GM12874 (cell line): ENCODE results near the gene HPCAL4.

Experiments used
- TF ChIP-seq, protein P1 (sequence below): IDR thresholded peaks from 2 replicates; pipeline ENCODE4 v1.5.1; 2011; ENCODE audit warnings: low read depth, mild to moderate bottlenecking, control low read depth, low read length, moderate library complexity; ENCODE audit not compliant: insufficient read depth

The HPCAL4 gene

DNA sequence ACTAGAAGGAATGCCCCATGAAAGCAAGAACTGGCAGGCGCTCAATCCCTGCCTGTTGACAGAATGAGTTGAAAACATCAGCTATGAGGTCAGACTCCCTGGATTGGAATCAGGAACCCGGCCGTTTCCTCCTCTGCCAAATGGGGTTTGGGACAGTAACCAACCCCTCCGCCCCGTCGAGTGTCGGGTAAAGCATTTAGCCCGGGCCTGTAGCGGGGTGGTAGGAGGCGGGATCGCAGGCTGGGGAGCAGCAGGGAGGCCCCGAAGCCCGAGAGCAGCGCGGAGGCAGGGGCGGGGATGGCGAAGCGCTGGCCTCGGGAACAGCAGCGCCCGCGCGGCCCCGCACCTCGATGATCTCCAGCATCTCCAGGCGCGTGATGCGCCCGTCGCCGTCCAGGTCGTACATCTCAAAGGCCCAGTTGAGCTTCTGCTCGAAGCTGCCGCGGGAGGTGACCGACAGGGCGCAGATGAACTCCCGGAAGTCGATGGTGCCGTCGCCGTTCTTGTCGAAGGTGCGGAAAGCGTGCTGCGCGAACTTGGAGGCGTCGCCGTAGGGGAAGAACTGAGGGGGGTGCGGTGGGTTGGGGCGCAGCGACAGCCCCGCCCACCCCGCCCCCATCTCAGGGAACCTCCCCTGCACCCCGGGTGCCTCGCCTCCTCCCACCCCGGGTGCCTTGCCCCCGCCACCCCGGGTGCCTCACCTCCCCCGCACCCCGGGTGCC lies 7.5 kb downstream of the HPCAL4 start:
- TF ChIP-seq, protein P1, sequence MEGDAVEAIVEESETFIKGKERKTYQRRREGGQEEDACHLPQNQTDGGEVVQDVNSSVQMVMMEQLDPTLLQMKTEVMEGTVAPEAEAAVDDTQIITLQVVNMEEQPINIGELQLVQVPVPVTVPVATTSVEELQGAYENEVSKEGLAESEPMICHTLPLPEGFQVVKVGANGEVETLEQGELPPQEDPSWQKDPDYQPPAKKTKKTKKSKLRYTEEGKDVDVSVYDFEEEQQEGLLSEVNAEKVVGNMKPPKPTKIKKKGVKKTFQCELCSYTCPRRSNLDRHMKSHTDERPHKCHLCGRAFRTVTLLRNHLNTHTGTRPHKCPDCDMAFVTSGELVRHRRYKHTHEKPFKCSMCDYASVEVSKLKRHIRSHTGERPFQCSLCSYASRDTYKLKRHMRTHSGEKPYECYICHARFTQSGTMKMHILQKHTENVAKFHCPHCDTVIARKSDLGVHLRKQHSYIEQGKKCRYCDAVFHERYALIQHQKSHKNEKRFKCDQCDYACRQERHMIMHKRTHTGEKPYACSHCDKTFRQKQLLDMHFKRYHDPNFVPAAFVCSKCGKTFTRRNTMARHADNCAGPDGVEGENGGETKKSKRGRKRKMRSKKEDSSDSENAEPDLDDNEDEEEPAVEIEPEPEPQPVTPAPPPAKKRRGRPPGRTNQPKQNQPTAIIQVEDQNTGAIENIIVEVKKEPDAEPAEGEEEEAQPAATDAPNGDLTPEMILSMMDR, result no peak

DNA sequence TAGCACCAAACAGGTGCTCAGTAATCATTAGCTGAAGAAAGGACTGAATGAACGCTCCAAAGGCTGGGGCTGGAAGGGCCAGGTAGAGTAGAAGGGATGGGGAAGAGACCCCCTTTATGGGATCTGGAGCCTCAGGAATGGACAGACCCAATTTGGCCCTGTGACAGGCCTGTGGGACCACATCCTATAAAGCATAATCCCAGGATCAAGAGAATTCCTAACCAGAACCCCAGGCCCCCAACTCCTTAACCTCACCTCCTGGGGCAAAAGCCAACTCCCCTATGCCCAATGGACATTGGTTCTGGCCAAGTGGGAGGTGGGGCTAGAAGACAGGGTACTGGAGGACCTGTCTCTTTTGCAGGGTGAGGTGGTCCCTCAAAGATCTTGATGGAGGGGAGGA lies 9.2 kb downstream of the HPCAL4 start:
- TF ChIP-seq, protein P1, result no peak

DNA sequence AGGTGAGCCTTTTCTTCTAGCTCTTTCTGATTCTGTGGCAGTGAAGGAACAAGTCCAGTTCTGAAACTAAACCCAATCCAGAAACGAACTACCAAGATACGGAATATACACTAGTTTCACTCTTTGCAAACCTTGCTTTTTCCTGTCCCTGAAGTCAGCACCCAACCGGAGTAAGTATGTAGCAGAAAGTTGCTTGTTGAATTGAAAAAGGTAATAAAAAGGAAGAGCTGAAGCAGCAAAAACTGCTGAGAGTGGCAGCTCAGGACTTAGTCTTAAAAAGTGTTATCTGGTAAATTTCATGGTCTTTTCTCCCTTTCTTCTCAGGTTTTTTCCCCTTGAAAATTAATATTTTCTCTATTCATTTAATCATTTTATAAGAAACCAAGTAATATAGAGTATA lies 9.9 kb downstream of the HPCAL4 start:
- TF ChIP-seq, protein P1, result no peak

DNA sequence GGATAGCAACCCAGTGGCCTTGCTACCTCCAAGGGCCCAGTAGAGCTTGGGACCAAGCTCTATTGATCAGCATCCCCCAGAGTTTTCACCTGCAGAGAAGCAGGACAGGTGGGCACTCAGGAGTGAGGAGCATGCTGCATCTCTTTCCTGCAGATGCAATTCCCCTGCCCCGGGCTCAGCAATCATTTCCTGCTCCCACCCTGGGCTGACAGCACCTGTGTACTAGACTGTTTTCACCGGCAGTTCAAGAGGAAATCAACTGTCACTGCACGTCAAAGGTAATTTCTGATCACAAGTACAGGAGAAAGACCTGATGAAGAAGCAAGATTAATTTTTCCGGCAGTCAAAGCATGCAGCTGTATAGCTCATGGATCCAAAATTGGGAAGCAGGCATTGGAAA lies 10.5 kb downstream of the HPCAL4 start:
- TF ChIP-seq, protein P1, result no peak

DNA sequence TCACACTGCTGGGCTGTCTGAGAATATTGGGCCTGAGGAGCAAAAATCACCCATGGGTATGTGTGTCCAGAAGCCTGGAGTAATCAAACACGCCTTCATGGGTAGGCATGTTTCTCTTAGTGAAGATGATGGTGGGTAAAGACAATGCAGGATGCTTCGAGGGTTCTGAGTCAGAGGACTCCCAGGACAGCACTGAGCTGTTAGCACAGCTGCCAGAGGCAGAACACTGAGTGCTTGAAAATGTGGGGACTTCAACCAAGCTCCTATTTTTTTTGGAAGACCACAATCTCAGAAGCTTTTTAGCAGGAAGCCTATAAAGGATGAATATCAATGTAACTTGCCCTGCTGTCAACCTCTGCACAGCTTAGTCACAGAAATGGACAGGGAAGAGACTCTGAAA lies 11.4 kb downstream of the HPCAL4 start:
- TF ChIP-seq, protein P1, result no peak

DNA sequence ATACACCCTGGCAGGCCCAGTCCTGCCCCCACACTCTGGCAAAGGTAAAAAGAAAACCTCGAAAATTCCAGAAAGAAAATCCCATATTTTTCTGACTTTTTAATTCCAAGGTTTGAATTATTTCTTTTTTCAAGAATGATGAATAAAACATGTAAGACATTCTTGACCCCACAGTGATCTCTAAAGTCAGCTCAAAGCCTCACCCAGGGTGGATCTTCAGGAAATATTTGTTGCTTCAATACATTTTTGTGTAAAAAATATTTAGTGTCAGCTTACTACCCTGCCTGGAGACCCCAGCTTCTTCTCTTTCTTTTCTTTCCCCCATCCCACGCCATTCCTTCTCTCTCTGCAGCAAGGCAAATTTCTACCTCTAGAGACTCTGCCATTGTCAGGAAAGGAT lies 12.3 kb downstream of the HPCAL4 start:
- TF ChIP-seq, protein P1, result no peak

DNA sequence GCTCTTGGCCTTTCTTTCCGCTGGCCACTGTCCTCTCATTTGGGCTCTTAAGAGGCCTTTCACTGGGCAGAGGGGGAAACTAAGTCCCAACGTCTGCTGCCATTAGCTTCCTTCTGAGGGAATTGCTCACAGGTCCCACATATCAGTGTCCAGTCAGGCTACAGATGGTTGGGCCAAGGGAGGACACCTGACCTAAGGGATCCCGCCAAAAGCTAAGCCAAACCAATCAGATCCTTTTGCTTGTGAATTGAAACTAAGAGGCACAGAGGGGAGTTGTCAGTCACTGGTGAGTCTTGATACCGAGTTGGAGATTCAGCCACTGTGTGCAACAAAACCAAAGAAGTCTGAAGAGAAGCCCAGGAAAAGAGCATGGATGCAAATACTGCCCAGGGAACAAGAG lies 13.6 kb downstream of the HPCAL4 start:
- TF ChIP-seq, protein P1, result no peak
